Measurements from ENCODE around the gene ZC3H12D.

ZC3H12D gene

GRCh38 chr6:149414009-149414408 is 70.8 kb downstream of the ZC3H12D start:
- DNase-seq (ENCODE audit: low spot score): no peak
- TF ChIP-seq, protein P1, sequence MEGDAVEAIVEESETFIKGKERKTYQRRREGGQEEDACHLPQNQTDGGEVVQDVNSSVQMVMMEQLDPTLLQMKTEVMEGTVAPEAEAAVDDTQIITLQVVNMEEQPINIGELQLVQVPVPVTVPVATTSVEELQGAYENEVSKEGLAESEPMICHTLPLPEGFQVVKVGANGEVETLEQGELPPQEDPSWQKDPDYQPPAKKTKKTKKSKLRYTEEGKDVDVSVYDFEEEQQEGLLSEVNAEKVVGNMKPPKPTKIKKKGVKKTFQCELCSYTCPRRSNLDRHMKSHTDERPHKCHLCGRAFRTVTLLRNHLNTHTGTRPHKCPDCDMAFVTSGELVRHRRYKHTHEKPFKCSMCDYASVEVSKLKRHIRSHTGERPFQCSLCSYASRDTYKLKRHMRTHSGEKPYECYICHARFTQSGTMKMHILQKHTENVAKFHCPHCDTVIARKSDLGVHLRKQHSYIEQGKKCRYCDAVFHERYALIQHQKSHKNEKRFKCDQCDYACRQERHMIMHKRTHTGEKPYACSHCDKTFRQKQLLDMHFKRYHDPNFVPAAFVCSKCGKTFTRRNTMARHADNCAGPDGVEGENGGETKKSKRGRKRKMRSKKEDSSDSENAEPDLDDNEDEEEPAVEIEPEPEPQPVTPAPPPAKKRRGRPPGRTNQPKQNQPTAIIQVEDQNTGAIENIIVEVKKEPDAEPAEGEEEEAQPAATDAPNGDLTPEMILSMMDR (IDR thresholded peaks at IDR 0.05; ENCODE audit: extremely low read depth, insufficient read depth, missing control alignments): no peak
- in situ Hi-C loops (cut with MboI; ENCODE audit: low pct_unique_long_range_greater_than_20kb, low sequenced_read_pairs, unreplicated experiment): loop anchor here (10.0 kb wide), 1 partner anchor 229 kb away; no protein-coding TSS in a partner anchor

DNA sequence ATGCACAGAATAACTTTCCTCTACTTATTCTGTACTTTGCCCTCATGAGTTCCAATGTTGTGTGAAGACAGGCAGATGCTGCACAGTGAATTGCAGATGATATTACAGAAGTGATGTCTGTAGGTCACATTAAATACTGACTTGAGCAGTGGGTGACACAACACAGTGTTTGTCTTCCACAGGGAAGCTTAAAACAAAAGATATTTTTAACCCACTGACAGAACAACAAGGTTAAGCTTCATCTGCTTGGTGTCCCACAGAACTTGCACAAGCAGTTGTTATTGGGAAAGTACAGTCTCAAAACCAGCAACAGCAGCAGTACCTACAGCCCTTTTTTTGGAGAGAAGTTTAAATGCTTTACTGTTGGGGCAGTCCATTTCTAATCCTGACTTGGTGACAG is 74.3 kb downstream of the ZC3H12D start:
- DNase-seq (ENCODE audit: low spot score): no peak
- in situ Hi-C loops (cut with MboI; ENCODE audit: low pct_unique_long_range_greater_than_20kb, low sequenced_read_pairs, unreplicated experiment): loop anchor here (10.0 kb wide), 1 partner anchor 226 kb away; no protein-coding TSS in a partner anchor
- TF ChIP-seq, protein P1 (IDR thresholded peaks at IDR 0.05; ENCODE audit: extremely low read depth, insufficient read depth, missing control alignments): no peak

- TF ChIP-seq, protein P1 (IDR thresholded peaks at IDR 0.05; ENCODE audit: extremely low read depth, insufficient read depth, missing control alignments): no peak
- in situ Hi-C loops (cut with MboI; ENCODE audit: low pct_unique_long_range_greater_than_20kb, low sequenced_read_pairs, unreplicated experiment): loop anchor here (10.0 kb wide), 1 partner anchor 225 kb away; no protein-coding TSS in a partner anchor
- DNase-seq (ENCODE audit: low spot score): no peak
Measured at GRCh38 chr6:149409617-149410016, 75.2 kb downstream of the ZC3H12D start.

DNA sequence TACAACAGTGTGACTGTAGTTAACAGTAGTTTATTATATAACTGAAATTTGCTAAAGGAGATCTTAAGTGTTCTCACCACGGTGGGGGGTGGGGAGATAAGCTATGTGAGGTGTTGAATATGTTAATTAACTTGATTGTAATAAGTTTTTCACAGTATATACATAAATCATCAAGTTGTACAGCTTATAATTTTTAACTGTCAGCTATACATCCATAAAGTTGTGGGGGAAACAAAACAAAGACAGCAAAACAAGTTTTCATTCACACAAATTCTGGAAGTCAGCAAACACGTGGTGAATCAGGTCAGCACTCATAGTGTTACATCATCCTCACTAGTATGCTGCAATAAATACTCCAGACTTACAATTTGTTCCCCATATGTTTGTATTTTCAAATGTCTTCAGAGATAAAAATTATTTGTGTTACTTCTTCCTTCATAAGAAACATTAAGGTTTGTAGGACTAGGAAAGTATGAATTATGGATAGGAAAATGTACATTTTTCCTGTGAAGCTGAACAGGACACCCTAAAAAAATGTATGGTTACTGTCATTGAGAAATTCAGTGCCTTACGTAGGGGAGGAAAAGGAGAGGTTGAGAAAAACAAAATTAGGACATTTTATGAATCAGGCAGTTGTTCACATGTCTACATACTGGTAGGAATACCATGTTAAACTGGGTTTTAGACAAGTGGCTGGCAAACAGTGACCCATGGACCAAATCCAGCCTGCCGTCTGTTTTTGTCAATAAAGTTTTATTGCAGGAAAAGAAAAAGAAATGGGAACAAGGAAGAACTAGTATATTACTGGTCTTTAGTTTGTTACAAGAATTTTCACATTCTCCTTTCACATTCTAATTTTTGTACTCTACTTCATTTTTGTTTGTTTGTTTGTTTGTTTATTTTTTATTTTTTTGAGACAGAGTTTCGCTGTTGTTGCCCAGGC is 78.7 kb downstream of the ZC3H12D start:
- DNase-seq (ENCODE audit: low spot score): no peak
- in situ Hi-C loops (cut with MboI; ENCODE audit: low pct_unique_long_range_greater_than_20kb, low sequenced_read_pairs, unreplicated experiment): no loop called here
- TF ChIP-seq, protein P1 (IDR thresholded peaks at IDR 0.05; ENCODE audit: extremely low read depth, insufficient read depth, missing control alignments): no peak

- TF ChIP-seq, protein P1 (IDR thresholded peaks at IDR 0.05; ENCODE audit: extremely low read depth, insufficient read depth, missing control alignments): no peak
- in situ Hi-C loops (cut with MboI; ENCODE audit: low pct_unique_long_range_greater_than_20kb, low sequenced_read_pairs, unreplicated experiment): no loop called here
- DNase-seq (ENCODE audit: low spot score): no peak
Measured at GRCh38 chr6:149403534-149403933, 81.3 kb downstream of the ZC3H12D start.

- in situ Hi-C loops (cut with MboI; ENCODE audit: low pct_unique_long_range_greater_than_20kb, low sequenced_read_pairs, unreplicated experiment): no loop called here
- no peak for DNase-seq (ENCODE audit: low spot score)
- TF ChIP-seq, protein P1 (IDR thresholded peaks at IDR 0.05; ENCODE audit: extremely low read depth, insufficient read depth, missing control alignments): no peak
Measured at GRCh38 chr6:149400050-149400449, 84.8 kb downstream of the ZC3H12D start, which contains the start of gene SUMO4. SUMO4 (plus strand) TSS chr6:149400262; CDS start chr6:149400392, 130 bp downstream.
